GM18526 (cell line): ENCODE measurements around the gene SEMA5A.

Experiments used
- POLR2A ChIP-seq: IDR thresholded peaks from 3 replicates; pipeline ENCODE4 v1.6.1; 2011; ENCODE audit not compliant: insufficient read length; ENCODE audit errors: extremely low read depth

Gene SEMA5A

GRCh38 chr5:9066349-9066748 is 479.5 kb downstream of the SEMA5A start:
- TF ChIP-seq POLR2A = no peak

DNA sequence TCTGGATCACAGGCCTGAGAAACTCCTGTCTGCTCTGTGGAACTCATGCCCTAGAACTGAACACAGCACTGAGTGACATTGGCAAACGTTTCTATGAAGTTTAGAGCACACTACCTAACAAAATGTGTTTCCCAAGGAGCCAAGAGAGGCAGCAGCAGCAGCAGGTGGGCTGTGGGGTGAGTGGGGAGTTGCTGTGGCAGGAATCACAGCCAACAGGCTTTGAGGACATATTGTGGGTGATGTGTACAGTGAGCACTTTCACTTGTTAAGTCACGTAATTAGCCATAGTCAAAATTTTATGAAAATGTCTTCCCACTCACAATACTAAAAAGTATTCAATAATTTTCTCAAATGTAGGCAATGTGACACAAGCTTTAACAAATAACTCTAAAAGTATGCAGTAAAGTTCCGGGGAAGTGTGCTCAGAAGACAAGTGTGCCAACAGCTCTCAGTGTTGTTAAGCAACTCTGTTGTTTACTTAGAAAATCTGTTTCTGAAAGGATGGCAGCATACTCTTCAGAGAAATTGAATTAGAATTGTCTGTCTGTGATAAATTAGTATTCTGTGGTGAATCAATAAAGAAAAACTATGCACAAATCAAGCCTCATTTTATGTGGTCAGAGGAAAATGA is 482.1 kb downstream of the SEMA5A start:
- no peak for TF ChIP-seq POLR2A

GRCh38 chr5:9062873-9063272 is 483.0 kb downstream of the SEMA5A start:
- no peak for TF ChIP-seq POLR2A

DNA sequence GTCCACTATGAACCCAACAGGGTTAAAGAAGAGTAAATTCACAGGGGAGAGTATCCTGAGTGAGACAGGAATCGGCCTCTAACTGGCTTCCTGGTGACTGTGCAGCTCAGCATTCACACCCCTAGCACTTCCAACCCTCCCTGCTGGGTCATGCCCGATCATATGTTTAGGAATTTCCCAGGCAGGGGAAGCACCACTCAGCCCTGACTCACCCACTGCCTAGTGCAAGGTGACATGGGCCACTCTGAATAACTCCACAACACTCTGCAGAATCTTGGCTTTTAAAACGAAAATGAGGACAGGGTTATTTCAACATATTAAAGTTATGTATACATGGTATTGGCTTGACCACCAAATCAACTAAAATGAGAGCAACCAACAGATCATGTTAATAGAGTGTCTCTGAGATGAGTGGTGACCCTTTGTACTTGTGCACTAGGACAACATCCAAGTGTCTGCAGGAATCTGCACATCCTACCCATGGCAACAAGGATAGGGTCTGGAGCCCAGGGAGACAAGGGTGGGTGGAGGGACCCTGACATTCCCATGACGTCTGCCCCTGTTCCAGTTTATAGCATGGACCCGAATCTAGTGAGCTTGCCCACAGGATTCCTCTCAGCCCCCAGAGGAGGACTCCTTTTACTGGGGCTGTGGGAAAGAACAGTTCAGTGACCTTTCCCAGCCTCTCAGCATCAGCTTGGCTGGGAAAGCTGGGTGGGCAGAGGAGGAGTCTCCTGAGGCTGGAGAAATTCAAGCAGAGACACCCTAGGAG is 485.8 kb downstream of the SEMA5A start:
- TF ChIP-seq POLR2A = no peak

GRCh38 chr5:9058666-9059065 is 487.2 kb downstream of the SEMA5A start:
- TF ChIP-seq POLR2A = no peak

DNA sequence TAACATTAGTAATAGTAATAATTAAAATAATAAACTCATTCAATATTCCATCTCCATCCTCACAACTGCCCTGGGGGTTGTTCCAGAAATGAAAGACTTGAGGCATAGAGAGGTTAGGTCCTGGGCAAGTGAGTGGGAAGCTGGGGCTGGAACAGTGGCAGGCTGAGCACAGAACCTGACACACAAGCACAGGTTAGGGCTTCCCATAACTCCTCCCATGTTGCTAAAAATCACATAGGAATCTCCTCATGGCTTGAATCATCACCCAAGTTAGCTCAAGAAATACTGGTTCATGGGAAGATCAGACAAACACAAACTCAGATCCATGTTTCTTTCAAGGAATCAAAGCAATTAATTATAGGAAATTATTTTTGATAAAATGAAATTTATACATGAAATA is 487.7 kb downstream of the SEMA5A start:
- no peak for TF ChIP-seq POLR2A

- TF ChIP-seq POLR2A = no peak
These were observed 488.4 kb downstream of the SEMA5A start for GRCh38 chr5:9057406-9058000.

DNA sequence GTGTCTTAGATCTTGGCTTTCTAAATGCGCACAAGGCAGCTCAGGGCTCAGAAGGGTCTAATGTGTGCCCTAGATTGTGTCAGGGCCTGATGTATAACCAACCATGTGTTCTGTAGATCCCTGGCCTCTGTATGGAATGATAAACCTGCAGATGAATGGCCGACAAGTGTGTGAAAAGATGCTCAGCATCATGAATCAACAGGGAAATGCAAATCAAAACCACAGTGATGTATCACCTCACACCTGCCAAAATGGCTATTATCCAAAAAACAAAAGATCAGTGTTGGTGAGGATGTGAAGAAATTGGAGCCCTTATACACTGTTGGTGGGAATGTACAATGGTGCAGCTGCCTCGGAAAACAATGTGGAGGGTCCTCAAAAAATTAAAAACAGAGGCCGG is 489.8 kb downstream of the SEMA5A start:
- TF ChIP-seq POLR2A = no peak

GRCh38 chr5:9054821-9055589 is 490.9 kb downstream of the SEMA5A start:
- TF ChIP-seq POLR2A = no peak

DNA sequence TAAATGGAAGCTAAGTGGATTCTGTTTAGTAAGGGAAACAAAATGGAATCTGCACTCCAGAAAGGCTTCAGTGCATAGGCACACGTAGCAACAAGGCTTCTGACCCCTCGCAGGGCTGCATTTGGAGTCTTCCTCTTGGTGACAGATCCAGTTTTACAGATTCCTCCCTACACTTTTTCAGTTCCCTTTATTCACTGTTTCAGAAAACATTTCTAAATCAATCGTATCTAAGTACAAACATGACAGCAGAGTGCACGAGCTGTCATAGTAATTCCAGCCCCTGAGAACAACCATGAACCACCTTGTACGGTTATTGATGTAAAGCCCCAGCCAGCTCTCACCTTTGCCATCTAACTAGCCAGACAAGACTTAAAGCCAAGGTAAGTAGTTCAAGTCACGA is 491.6 kb downstream of the SEMA5A start:
- TF ChIP-seq POLR2A = no peak

GRCh38 chr5:9052421-9052820 is 493.5 kb downstream of the SEMA5A start:
- no peak for TF ChIP-seq POLR2A

- TF ChIP-seq POLR2A = no peak
These were observed 494.1 kb downstream of the SEMA5A start for GRCh38 chr5:9051779-9052178.

DNA sequence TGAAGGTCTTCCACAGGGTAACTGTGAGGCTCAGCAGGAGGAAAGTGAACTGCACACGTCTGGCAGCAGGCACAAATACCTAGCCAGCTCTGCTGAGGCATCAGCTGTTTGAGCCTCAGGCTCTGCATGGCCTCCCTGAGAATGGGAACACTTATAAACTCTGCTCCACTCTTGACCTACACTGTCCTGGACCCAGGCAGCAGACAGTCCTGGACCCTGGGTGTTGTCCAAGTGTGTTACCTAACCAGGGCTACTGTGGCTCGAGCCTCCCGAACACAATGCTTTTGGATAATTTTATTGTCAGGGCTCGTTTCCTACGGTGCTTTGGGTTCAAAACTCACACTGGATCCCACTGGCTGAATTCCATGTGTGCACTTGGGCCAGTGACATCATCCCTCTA is 497.9 kb downstream of the SEMA5A start:
- TF ChIP-seq POLR2A = no peak

DNA sequence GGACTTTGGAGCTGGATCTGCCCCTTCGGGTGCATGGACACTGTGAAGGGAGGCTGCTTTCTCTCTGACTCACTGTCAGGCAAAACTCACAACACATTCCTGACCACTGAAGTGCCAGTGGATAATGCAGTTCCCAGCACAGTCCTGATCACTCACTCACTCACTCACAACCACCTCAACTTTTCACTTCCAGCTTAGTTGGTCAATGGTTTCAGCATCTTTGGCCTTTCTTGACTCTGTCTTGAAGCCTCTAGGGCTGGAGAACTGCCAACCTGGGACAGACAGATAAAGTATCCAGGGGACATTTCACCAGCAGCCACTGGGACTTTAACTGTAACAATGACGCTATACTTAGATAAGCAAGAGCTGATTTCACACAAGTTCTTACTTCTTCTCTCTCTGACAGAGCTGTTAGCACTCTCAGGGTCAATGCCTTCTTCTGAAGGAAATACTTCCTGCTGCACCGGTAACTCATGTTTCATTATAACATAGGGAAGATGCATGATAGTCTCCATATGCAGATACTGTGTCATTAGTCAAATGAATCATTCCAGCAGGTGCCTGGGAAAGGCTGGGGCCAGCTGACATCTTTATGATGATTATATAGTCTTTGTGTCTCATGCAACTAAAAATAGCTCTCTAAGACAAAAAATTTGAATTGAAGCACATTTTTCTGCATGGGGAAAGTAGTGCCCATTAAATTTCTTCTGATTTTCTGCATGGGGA is 499.0 kb downstream of the SEMA5A start:
- no peak for TF ChIP-seq POLR2A

DNA sequence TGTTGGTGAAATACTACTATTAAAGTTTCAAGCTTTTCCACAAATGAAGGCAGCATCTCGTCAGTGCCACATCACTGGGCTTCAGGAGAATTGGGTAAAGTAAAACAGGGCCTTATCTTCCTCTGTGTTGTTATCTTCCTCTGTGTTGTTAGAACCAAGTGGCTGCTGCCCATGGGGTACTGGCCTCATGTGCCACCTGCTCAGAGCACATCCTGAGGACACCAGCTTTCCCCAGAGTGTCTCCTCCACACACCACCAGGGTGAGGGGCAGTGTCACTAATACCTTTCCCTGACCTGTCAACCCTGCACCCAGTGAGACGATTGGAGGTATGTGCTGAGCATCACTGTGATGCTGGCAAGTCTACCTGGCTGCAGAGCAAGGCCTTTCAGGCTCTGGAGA is 499.9 kb downstream of the SEMA5A start:
- TF ChIP-seq POLR2A = no peak
